CD4-positive, alpha-beta T cell treated with Interferon gamma for 1 hour (primary cell): ENCODE data around the gene OR10H5.
"Not testable (repeated sequence)": the region's sequence is repeated elsewhere in the genome, so short reads cannot be mapped to it uniquely, and the experiment has no call there.

Source experiments
- DNase-seq: peaks from one replicate; pipeline ENCODE4 v3.0.0-alpha.2; 2020

The OR10H5 gene

DNA sequence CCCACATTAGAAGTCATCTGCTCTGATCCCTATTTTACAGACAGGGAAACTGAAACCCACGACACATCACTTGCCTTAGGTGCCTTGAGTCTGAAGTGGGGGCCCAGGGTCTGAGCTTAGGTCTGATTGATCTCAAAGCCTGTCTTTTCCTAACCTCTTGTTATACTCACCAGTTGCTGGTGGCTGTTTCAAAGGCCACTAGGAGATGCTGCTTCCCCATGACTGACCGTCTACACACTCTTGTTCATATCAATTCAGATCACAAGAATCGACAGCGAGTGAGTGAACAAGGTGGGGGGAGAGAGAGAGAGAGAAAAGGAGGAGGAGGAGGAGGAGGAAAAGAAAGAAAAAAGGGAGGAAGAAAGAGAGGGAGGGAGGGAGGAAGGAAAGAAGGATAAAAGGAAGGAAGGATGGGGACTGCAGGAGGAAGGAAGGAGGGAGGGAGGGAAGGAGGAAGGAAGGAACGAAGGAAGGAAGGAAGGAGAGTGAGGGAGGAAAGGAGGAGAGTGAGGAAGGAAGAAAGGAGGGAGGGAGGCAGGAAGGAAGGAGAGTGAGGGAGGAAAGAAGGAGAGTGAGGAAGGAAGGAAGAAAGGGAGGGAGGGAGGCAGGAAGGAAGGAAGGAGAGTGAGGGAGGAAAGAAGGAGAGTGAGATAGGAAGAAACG, 24.7 kb downstream of the OR10H5 start:
- DNase-seq: peak; percentile 31

DNA sequence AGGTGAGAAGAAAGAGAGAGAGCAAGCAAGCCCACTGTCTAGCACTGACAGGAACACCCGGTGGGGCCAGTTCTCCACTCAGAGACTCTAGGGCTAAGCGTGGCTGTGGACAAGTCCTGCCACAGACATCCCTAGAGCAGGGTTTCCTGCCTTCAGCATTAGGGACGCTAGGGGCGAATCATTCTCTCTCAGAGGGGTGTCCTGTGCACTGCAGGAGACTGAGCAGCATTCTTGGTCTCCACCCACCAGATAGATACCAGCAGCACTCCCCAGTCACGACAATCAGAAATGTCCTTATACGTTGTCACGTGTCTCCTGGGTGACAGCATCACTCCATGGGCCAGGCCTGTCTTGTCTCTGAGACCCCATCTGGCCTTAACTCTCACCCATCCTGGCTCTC, 26.5 kb downstream of the OR10H5 start:
- no peak for DNase-seq

DNA sequence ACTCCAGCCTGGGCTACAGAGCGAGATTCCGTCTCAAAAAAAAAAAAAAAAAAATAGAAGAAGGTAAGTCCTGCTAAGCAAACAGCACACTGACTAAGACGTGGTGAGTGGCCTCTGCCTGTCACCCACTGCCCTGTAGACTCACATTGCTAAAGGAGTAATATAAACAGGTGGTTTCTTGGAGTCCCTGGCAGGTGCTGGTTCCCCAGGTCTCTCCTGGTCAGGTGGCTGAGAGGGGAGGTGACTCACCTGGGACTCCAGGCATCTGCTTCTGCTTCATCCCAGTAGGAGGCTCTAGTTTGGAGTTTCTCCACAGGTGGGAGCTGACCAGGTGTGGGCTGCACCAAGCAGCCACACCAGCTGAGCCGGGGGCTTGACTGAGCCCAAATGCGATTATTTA, 27.8 kb downstream of the OR10H5 start, which contains the start of gene OR10H1:
OR10H1 (minus strand) TSS at position 359 of the 400 bp plus-strand sequence. CDS start 7,627 bp downstream, outside the sequence.
- no peak for DNase-seq

GRCh38 chr19:15820646-15821045, 33.2 kb downstream of the OR10H5 start:
- DNase-seq: peak; percentile 18

DNA sequence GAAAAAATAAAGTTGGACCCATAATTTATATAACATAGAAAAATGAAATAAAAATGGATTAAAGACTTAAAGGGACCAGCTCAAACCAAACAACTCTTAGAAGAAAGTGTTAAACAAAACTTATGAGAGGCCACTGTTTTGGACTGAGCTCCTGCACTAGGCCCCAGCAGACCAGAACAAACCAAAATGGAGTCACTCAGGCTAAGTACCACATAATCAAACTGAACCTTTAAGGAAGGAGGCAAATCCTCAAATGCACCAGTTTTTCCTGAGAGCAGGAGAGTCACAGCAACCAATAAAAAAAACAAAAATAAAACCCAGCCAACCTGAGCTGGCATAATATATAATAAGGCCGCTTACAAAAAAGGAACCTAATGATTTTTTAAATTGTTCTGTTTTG, 38.3 kb downstream of the OR10H5 start:
- no peak for DNase-seq

DNA sequence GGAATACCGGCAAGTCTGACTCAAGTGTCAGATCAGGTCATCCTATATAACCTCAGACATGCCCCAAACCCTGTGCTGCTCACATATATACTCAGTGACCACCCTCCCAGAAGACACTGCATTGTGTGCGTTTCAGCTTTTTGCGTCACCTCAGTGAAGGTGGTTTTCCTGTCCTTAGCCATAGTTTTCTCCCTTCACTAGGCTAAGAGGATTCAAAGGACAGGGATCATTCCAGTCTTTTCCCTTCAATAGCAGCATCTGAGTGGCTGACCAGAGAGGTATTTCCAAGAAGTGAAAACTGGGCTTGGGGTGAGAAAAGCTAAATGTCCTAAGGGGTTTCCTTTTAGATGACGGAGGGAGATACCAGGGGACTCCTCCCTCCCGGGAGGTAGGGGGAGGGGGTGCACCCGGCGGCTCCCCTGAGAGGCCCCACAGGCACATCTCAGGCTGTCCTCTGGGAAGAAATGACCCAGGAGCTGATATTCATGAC, 40.7 kb downstream of the OR10H5 start:
- DNase-seq: no peak

- not testable (repeated sequence) for DNase-seq
Observed at GRCh38 chr19:15828611-15829305, 41.3 kb downstream of the OR10H5 start.

DNA sequence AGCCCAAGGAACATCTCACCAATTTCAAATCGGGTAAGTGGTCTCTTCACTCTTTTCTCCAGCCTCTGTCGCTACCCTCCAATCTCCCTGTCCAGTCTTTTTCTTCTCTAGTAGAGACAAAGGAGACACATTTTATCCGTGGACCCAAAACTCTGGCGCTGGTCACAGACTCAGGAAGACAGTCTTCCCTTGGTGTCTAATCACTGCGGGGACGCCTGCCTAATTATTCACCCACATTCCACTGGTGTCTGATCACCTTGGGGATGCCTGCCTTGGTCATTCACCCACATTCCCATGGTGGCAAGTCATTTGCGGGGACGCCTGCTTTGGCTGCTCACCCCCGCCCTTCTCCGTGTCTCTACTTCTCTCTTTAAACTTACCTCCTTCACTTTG, 41.8 kb downstream of the OR10H5 start:
- DNase-seq: no peak

DNA sequence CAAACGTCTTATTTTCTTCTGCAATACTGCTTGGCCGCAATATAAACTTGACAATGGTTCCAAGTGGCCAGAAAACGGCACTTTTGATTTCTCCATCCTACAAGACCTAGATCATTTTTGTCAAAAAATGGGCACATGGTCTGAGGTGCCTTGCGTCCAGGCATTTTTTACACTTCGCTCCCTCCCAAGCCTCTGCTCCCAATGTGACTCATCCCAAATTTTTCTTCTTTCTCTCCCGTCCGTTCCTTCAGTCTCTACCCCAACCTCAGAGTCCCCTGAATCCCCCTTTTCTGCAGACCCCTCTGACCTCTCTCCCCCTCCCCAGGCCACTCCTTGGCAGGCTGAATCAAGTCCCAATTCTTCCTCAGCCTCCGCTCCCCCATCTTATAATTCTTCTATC, 42.3 kb downstream of the OR10H5 start:
- DNase-seq: no peak

GRCh38 chr19:15831626-15832025, 44.2 kb downstream of the OR10H5 start:
- no peak for DNase-seq

GRCh38 chr19:15834232-15834631, 46.8 kb downstream of the OR10H5 start:
- DNase-seq: not testable (repeated sequence)

- peak; percentile 71 for DNase-seq
Observed at GRCh38 chr19:15835565-15836329, 48.3 kb downstream of the OR10H5 start.

DNA sequence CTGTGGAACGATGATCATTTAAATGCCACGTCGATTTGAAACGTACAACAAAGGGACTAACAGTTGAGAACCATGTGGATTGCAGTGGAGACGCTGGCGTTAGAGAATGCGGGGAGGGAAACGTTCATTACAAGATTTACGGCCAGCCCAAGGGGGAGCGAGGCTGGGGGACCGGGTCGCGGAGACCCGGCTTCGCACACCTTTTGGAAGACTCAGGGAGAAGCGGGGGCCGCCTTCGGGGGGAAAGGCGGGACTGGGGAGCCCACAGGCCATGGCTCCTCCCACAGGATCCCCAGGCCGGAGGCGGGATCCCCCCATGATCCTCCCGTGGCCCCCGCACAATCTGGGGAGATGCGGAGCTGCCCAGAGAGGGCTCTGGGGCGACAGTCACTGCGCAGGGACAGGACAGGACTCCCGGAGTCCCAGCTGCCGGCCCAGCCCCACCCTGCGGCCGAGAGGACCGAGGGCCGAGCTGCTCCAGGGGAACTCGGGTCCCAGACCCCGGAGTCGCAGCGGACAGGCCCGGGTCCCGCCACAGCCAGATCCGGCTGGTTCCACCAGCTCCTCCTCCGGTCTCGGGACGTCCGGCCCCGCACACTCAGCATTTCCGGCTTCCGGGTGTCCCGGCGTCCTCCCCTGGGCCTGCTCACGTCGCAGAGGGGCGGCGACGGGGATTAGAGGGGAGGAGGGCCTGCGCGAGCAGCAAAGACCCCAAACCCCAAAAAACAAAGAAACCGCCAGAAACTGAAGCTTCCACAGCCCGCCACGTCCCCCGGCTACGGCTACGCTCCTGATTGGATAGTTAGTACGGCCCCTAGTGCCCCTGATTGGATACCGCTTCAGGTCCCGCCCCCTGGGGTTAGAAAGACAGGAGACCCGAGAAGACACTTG, 49.1 kb downstream of the OR10H5 start:
- DNase-seq: peak; percentile 95

GRCh38 chr19:15837221-15837731, 49.8 kb downstream of the OR10H5 start:
- no peak for DNase-seq

- no peak for DNase-seq
Observed at GRCh38 chr19:15838351-15838750, 50.9 kb downstream of the OR10H5 start.

DNA sequence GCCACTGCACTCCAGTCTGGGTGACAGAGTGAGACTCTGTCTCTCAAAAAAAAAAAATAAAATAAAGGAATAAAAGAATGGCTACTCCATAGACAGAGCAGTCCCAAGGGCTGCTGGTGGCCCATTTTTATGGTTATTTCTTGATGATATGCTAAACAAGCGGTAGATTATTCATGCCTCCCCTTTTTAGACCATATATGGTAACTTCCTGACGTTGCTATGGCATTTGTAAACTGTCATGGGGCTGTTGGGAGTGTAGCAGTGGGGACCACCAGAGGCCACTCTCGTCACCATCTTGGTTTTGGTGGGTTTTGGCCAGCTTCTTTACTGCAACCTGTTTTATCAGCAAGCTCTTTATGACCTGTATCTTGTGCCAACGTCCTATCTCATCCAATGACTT, 52.4 kb downstream of the OR10H5 start:
- not testable (repeated sequence) for DNase-seq

GRCh38 chr19:15840833-15841232, 53.4 kb downstream of the OR10H5 start:
- DNase-seq: no peak

DNA sequence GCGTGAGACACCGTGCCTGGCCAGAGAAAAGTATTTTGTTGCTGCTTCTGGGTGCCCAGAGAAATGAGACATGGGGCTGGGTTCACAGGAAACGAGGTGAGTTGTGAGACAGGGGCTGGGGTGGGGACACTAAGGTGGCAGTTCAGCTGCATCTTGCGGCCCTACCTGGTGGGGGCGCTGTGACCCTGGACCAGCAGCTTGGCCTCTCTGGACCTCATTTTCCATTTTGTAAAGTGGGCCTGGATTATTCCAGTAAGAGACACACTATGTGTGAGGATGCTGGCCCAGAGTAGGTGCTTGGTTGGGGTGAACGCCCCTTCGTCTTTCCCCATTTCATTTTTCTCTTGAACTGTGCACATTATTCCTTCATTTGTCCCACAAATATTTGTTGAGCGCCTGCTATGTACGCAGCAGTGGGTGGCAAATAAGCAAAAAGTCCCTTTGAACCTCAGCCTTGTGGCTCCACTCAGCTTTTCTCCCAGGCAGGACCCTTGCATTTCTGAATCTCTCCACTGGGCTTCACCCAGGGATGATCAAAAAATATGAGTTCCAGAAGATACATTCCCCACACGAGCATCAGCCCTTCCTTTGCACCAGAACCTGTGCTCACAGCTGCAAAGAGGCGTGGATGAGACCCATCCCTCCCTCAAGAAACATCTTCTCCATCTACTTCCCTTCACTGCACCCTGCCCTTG, 54.6 kb downstream of the OR10H5 start:
- DNase-seq: no peak

GRCh38 chr19:15843203-15843893, 55.9 kb downstream of the OR10H5 start:
- DNase-seq: no peak

GRCh38 chr19:15843894-15844222, 56.4 kb downstream of the OR10H5 start:
- DNase-seq: not testable (repeated sequence)

- DNase-seq: no peak
Observed at GRCh38 chr19:15846923-15847322, 59.5 kb downstream of the OR10H5 start.
